ENCODE results near the gene HS3ST4. TPM values are rescaled to one million over a fixed set of nuclear protein-coding genes. Genes with fewer than 3 reads are reported as not detected.

Gene HS3ST4
- total RNA-seq, 6 experiments from 2014 or later, result not detected

DNA sequence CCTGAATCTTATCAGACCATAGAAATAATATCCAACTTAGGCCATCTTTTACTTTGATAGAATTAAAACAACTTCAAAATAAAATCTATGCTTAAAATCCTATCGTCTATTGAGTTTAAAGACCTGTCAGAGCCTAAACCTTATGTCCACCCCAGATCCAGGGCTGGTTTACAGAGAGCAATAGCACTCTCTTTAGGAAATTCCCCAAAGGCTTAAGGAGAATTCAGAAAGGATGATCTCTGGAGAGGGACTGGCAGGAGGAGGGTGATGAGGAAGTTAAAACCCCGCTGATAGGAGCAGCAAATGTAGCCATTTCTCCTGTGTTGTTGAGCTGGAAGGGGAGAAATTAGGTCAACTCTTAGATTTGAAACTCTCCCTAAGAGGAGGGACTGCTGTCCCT, 175.3 kb downstream of the HS3ST4 start:
- no peak for ATAC-seq
- no peak for DNase-seq
- Histone ChIP-seq H3K27me3 (no peaks in the 10 kb centered on the region), H3K27ac (no peak overlapping the region), H3K4me3 (no peak overlapping the region), H3K4me1 (no peaks in the 10 kb centered on the region), H3K9me3 (no peaks in the 10 kb centered on the region), H3K36me3 (no peaks in the 10 kb centered on the region)
- intact Hi-C loops (cut with DNase I), result no loop called here
- TF ChIP-seq POLR2A (IDR thresholded peaks at IDR 0.05), result no peak
- TF ChIP-seq, protein P1, sequence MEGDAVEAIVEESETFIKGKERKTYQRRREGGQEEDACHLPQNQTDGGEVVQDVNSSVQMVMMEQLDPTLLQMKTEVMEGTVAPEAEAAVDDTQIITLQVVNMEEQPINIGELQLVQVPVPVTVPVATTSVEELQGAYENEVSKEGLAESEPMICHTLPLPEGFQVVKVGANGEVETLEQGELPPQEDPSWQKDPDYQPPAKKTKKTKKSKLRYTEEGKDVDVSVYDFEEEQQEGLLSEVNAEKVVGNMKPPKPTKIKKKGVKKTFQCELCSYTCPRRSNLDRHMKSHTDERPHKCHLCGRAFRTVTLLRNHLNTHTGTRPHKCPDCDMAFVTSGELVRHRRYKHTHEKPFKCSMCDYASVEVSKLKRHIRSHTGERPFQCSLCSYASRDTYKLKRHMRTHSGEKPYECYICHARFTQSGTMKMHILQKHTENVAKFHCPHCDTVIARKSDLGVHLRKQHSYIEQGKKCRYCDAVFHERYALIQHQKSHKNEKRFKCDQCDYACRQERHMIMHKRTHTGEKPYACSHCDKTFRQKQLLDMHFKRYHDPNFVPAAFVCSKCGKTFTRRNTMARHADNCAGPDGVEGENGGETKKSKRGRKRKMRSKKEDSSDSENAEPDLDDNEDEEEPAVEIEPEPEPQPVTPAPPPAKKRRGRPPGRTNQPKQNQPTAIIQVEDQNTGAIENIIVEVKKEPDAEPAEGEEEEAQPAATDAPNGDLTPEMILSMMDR (IDR thresholded peaks at IDR 0.05), result no peak
- 44% methylated on average over 2 of the region's 2 CpGs for WGBS (ENCODE audit: insufficient coverage, low coverage, low lambda C conversion rate, missing lambda C conversion rate)

- intact Hi-C loops (cut with DNase I), result no loop called here
- H3K4me3 ChIP-seq, result no peak overlapping the region
- H3K9me3 ChIP-seq, result no peaks in the 10 kb centered on the region
- H3K36me3 ChIP-seq, result no peaks in the 10 kb centered on the region
- TF ChIP-seq POLR2A (IDR thresholded peaks at IDR 0.05), result no peak
- TF ChIP-seq, protein P1 (IDR thresholded peaks at IDR 0.05), result no peak
- WGBS (ENCODE audit: insufficient coverage, low coverage, low lambda C conversion rate, missing lambda C conversion rate), result 33% methylated on average over 6 of the region's 6 CpGs
- H3K27me3 ChIP-seq, result no peaks in the 10 kb centered on the region
- H3K27ac ChIP-seq, result no peak overlapping the region
- H3K4me1 ChIP-seq, result no peaks in the 10 kb centered on the region
- DNase-seq (no peak), ATAC-seq (no peak)
Measured at GRCh38 chr16:25868106-25868505, 176.3 kb downstream of the HS3ST4 start.

DNA sequence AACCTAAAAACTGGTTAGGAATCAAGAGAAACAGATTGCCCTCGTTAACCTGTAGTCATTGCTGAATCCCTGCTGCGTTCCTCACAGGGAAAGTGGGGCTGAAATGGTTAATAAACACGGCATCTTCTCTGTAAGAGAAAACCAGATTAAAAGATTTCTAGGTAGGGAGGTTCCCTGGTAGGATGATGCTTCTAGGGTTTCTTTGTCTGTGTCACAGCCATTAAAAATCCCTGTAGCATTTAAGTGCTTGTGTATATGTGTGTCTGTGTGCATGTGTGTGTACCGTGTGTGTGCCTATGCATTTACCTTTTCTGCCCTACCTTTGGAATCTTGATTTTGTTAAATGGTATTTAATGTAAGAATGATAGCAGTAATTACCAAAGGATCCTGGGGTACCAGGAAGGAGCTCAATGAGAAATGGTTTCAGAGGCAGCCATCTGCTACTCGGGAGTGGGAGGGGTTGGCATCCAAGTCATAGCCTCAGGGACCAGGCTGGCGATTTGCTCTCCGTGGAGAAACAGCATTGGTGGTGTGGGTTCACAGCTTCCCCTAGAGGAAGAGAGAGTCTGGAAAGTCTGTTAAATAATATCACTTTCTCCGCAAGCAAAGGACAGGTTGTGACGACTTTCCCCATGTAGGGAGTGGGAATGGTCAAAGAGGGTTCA, 177.1 kb downstream of the HS3ST4 start:
- Histone ChIP-seq H3K27ac (no peak overlapping the region), H3K9me3 (no peaks in the 10 kb centered on the region), H3K4me3 (no peak overlapping the region), H3K36me3 (no peaks in the 10 kb centered on the region), H3K4me1 (no peaks in the 10 kb centered on the region), H3K27me3 (no peaks in the 10 kb centered on the region)
- intact Hi-C loops (cut with DNase I), result no loop called here
- ATAC-seq (no peak), DNase-seq (no peak)
- no peak for TF ChIP-seq POLR2A (IDR thresholded peaks at IDR 0.05)
- TF ChIP-seq, protein P1 (IDR thresholded peaks at IDR 0.05), result no peak
- WGBS (ENCODE audit: insufficient coverage, low coverage, low lambda C conversion rate, missing lambda C conversion rate), result 30% methylated on average over 9 of the region's 9 CpGs

DNA sequence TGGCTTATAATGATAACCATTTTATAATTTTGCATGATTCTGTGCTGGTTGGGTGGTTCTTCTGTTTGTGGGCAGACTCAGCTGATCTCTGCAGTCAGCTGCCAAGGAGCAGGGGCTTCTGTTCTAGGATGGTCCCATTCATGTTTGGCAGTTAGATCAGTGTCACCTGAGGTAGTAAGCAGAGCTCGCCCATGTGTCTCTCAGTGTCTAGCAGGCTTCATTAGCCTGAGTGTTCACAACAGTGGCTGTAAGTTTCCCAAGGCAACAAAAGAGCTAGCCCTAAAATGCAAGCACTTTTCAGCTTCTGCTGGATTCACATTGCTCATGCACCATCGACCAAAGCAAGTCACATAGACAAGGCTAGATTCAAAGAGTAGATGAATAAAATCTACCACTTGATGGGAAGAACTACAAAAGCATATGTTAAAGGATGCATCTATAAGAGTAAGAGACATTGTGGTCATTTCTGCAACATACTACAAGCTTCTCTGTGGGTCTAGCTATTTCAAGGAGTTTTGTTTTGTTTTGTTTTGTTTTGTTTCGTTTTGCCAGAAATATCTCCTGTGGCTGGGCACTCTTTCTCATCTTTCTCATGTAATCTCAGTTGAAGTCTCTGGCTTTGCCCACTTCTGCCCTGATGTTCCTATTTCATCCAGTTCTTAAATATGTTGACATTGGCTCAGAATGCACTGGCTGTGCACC, 180.8 kb downstream of the HS3ST4 start:
- no peak for ATAC-seq
- TF ChIP-seq POLR2A (IDR thresholded peaks at IDR 0.05), result no peak
- TF ChIP-seq, protein P1 (IDR thresholded peaks at IDR 0.05), result no peak
- intact Hi-C loops (cut with DNase I), result no loop called here
- H3K36me3 ChIP-seq, result no peaks in the 10 kb centered on the region
- no peak for DNase-seq
- 27% methylated on average over 3 of the region's 3 CpGs for WGBS (ENCODE audit: insufficient coverage, low coverage, low lambda C conversion rate, missing lambda C conversion rate)
- H3K4me3 ChIP-seq, result no peak overlapping the region
- no peaks in the 10 kb centered on the region for H3K27me3 ChIP-seq
- no peak overlapping the region for H3K27ac ChIP-seq
- H3K4me1 ChIP-seq, result no peaks in the 10 kb centered on the region
- H3K9me3 ChIP-seq, result no peaks in the 10 kb centered on the region
